GM21390 (cell line): ENCODE results near the gene PANK1.

ENCODE experiments used
- ATAC-seq: cut with Tn5 transposase; IDR thresholded peaks from one replicate; pipeline ENCODE4 v1.9.1; 2021; ENCODE audit not compliant: unreplicated experiment

PANK1 gene

GRCh38 chr10:89644967-89645741 is at the start of gene PANK1:
TSS of gene PANK1 (minus strand) at chr10:89645242. CDS start at chr10:89644891, 351 bp downstream.
- ATAC-seq = peak; percentile 41

DNA sequence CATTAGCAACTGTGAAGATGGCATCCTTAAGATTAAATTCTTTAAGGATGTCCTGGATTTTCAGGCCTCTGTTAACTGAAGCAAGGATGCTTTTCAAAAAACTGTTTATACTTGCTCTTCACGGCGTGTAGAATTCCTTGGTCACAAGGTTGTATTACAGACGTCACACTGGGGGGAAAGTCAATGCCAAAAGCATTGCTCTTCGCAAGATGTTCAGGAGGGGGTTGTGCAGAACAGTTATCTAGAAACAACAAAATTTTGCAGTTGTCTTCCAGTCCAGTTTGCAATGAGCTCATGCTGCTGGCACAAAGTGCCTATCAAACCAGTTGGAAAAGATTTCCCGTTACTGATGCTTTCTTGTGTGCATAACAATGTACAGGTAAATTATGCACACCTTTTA is 48.1 kb upstream of the PANK1 start:
- ATAC-seq = no peak

DNA sequence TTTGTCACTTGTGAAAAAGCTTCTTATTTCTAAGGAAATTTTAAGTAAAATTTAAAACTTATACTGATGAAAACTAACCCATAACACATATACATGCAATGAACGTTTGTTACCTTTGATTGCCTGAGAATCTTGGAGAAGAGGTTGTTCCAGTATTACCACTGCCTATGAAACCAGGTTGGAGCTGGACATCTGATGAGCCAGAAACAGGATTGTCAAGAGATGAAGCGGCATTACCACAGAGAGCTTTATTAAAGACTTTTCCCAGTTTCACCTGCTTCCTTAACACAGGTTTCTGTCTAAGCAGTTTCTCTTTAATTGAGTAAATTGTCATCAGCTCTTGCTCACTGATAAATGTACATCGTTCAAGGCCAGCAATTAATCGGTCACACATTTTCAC is 47.4 kb upstream of the PANK1 start:
- ATAC-seq = no peak

GRCh38 chr10:89690027-89690426 is 45.0 kb upstream of the PANK1 start:
- ATAC-seq = no peak

DNA sequence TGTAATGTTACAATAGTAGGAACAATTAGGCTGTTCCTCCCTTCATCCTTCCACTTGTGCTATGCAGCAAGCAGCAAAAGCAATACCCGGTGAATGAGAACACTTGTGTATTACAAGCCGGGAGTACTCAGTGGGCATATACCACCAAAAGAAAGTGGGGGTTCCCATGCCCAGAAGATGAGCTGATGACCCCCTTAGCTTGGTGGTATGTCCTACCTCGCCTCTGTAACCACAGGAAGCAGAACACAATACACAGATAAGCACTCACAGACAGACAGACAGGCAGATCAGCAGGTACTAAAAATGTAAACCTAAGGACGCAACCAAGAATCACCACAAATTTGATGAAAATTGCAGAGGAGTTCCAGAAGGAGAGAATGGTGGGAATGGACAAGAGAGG is 40.9 kb upstream of the PANK1 start:
- ATAC-seq = no peak

DNA sequence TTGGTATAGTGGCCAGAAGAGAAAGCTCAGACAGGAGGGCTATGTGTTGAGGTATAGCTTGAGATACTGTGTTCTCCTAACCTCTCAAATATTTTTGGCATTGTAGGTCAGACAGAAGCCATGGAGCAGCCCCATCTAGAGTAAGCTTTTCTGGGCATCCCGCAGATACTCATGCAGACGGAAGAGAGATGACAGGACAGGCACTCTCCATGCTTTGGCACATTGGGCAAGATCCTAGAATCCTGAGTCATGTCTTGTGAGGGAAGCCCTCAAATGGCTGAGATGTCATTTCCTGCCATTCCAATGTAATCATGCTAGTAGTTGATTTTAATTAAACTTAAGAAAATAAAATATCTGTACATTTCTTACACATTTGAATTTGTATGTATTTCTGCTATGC is 39.6 kb upstream of the PANK1 start:
- ATAC-seq = no peak

- ATAC-seq = no peak
Observed at GRCh38 chr10:89683883-89684282, 38.8 kb upstream of the PANK1 start.

GRCh38 chr10:89679986-89680385 is 34.9 kb upstream of the PANK1 start:
- ATAC-seq = no peak

GRCh38 chr10:89677341-89677740 is 32.3 kb upstream of the PANK1 start:
- no peak for ATAC-seq

DNA sequence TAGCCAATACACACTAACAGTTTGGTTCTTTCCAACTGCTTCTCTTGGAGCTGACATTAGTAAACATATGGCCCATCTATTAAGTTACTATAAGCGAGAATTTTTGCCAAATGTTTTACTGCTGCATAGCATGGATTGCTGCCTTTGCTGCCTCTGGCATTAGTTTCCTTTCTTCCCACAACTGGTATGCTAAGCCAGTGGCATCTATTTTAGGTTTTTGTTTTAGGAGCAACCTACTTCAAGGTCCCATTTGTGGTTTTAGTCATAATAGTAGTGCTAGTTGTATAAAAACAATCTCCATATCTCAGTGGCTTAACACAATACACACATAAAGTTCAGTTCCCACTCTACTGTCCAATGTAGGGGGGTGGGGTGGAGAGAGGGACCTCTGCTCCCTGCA is 25.9 kb upstream of the PANK1 start:
- ATAC-seq = no peak

DNA sequence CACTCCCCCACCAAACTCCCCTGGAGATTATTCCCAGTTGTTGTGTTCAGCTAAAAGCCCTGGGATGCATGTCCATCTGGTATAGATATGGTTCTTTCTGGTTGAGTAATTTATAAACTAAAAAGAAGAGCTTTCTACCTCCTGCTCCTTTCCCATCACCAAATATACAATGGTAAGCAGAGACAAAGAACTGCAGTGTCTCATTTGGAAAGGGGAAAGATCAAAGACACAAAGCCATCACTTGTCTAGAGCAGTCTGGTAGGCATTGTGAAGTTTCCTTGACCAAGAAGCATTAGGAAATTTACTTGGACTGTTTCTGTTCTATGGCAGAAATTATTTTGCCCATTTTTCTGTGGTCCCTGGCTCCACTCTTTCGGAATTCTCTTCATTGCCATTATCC is 24.9 kb upstream of the PANK1 start:
- ATAC-seq = no peak

DNA sequence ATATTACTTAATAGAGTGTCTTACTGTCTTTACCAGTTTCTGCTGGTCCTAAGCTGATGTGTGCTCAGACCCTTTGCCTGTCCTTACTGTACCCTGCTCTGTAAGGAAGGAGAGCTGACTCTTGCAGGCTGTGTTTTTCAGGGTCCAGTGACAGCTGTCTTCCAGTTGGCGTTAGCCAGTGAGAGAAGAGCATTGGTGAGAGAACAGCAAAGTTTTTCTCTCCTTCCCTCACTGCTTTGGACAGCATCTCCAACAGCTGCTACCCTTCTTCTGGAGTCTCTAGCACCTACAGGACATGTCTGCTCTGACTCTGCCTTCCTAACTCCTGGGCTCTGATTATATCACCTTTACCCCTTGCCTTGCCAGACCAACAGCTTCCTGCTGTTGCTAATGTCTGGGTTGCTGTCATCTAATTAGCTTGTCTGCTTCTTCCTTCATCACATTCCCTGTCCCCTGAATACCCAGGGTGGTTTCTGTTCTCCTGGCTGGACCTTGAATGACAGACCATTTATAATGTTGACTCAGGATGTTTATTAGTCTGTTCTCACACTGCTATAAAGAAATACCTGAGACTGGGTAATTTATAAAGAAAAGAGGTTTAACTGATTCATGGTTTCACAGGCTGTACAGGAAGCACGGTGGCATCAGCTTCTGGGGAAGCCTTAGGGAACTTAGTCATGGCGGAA is 23.5 kb upstream of the PANK1 start:
- ATAC-seq = no peak

DNA sequence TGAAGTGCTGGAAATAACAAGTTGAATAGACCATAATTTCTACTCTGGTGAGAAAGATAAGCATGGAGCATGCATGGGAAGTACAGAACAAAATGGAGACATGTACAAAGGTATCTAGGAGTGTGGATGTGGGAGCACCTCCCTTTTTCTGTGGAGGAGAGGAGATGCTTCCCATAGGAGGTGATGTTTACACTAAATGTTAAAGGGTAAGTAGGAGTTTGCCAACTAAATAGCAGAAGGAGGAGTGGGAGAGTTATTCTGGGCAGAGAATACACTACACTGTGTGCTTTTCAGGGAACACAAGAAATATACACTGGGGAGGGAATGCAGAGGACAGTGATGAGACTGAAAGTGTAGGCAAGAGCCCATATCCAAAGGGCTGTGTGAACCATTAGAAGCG is 21.1 kb upstream of the PANK1 start:
- no peak for ATAC-seq

DNA sequence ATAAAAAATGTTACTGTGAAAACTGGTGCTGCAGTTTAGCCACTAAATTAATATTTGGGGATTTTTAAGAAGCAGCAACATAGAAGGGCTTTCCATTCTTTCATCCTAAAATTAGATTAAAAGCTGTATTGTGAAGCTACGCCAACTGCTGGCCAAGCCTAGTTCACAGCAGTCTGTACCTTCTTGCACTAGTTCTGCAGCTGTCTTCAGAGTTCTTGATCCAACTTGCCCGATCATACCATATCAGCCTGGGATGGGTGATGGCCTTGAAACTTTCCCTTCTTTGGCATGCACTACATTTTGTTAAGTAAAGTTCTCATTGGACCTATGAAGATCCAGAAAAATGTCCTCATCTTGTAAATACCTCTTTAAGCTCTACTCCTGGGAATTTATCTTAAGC is 20.3 kb upstream of the PANK1 start:
- no peak for ATAC-seq

- no peak for ATAC-seq
Observed at GRCh38 chr10:89664203-89664602, 19.2 kb upstream of the PANK1 start.

DNA sequence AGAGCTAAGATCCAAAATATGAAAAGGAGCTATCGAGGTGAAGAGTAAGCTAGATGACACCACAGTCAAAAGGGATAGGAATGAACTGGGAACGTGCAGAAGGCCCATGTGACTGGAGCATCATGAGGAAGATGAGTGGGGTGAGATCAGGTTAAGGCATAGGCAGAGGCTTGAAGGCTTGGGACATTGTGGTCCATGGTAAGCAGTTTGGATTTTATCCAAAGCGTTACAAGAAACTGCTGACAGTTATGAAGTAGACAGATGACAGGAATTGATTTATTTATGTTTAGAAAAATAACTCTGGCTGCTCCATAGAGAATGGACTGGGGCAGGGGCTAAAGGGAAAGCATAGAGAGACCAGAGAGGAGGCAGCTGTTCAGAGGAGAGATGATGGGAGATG is 18.1 kb upstream of the PANK1 start:
- no peak for ATAC-seq

DNA sequence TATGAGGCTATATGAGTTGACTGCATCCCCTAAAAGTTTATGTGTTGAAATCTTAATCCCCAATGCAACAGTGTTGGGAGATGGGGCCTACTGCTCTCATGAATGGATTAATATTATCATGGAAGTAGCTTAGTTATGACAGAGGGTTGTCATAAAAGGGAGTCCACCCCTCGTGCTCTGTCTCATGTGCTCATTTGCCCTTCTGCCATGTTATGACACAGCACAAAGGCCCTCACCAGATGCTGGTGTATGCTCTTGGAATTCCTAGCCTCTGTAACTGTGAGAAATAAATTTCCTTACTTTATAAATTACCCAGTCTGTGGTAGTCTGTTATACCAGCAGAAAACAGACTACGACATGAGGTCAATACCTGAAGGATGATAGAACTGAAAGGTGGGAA is 17.6 kb upstream of the PANK1 start:
- no peak for ATAC-seq

DNA sequence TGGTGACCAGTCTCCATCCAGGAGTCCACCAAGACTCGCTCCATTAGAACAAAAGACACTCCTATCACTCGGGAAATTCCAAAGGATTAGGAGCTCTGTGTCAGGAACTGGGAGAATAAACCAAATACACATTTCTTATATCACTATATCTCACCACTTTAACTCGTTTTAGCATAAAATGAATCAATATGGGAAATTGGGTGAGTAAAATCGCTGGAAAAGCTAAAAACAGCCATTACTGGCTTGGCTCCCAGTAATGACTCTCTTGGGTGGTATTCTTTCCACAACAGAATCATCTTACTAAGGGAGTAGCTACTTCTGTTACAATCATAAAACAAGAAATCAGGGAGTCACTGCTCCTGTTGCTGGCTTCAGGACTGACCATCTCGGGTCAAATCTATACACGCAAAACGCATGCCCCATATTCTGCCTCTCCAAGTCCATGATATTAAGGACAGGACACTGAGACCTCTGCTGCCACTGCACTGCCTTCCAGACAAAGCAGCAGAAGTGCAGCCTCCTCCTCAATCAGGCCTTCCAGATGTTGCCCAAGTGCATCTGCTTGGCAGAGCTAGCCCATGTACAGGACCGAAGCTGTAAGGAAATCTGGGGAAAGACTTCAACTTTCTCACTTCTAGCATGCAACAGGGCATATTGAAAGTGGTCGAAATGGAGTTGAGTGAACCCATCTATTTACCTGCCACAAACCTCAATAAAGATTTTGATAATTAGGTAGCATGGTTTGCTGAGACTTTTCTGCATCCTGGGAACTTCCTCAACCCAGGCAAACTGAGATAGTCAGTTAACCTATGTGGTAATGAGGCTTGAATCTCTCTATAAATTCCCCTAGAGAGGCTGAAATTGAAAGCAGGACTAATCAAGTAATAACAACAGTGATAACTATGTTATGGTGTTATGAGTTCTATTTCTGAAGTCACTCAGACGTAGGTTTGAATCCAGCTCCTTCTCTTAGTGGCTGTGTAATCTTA is 14.4 kb upstream of the PANK1 start:
- no peak for ATAC-seq

GRCh38 chr10:89657302-89657701 is 12.3 kb upstream of the PANK1 start:
- no peak for ATAC-seq

DNA sequence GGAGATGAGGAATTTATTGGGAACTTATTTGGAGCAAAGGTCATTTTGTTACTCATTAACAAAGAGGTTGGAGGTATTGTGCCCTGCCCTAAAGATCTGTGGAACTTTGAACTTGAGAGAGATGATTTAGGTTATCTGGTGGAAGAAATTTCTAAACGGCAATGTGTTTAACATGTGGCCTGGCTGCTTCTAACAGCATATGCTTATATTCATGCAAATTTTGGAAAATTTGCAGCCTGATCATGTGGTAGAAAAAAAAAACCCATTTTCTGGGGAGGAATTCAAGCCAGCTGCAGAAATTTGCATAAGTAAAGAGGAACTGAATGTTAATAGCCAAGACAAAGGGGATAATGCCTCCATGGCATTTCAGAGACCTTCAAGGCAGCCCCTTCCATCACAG is 10.7 kb upstream of the PANK1 start:
- ATAC-seq = no peak

GRCh38 chr10:89653410-89653869 is 8.4 kb upstream of the PANK1 start:
- ATAC-seq = peak; percentile 63
